Spleen (tissue), 7 donors: ENCODE data around the gene CPED1.

ENCODE experiments used
- POLR2A ChIP-seq, 3 donors: fragments of 450-650 bp; IDR thresholded peaks; one replicate each; pipeline ENCODE4 v1.5.1; 2017; ENCODE audit warnings: antibody characterized with exemption in 3 of 3, mild to moderate bottlenecking in 1 of 3
- TF ChIP-seq, protein P1 (sequence below), 11 experiments: fragments of 200-600 bp in 7 of 11; fragments of 450-650 bp in 4 of 11; sonication (generic) in 4 of 11; IDR thresholded peaks in 8 of 11; conservative IDR thresholded peaks in 3 of 11; 1 replicate in 7 of 11; 2 replicates in 4 of 11; pipeline versions ENCODE4 v1.4.0 to v1.8.0; 2016 to 2021; ENCODE audit warnings: antibody characterized with exemption in 11 of 11, inconsistent platforms in 4 of 11, mild to moderate bottlenecking in 1 of 11
- donor health status: DM: no; HTN: no; CAD: no; lungs with moderate emphysema.
- donor health status: DM: no; HTN: no; CAD: no.
- donor health status: DM: no; HTN: no; CAD: no.

DNA sequence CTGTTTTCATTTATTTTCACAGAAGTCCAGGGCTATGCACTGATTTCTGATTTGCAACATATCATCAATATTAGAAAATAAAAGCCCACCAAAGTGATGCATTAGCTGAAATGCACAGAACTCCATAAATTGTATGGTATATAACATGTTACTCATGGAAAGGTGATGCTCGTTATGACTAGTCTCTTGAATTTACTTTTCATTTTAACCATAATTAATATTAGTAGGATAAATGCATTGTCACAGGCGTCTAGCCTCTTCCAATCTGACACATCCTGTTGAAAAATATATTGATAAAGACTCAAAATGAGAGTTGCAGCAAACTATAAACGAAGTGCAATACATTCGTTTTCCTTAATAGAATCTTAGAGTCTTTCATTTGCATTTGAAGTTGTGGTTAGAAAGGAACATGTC is 92.4 kb downstream of the CPED1 start:
- TF ChIP-seq, protein P1, sequence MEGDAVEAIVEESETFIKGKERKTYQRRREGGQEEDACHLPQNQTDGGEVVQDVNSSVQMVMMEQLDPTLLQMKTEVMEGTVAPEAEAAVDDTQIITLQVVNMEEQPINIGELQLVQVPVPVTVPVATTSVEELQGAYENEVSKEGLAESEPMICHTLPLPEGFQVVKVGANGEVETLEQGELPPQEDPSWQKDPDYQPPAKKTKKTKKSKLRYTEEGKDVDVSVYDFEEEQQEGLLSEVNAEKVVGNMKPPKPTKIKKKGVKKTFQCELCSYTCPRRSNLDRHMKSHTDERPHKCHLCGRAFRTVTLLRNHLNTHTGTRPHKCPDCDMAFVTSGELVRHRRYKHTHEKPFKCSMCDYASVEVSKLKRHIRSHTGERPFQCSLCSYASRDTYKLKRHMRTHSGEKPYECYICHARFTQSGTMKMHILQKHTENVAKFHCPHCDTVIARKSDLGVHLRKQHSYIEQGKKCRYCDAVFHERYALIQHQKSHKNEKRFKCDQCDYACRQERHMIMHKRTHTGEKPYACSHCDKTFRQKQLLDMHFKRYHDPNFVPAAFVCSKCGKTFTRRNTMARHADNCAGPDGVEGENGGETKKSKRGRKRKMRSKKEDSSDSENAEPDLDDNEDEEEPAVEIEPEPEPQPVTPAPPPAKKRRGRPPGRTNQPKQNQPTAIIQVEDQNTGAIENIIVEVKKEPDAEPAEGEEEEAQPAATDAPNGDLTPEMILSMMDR (IDR thresholded peaks at IDR 0.05 in 8 of 11, conservative IDR thresholded peaks at IDR 0.05 in 3 of 11), result no peak
- TF ChIP-seq POLR2A (IDR thresholded peaks at IDR 0.05), result no peak
